Caki2 (cell line): Measurements from ENCODE around the gene DHX35. TPM values are rescaled to one million over a fixed set of nuclear protein-coding genes. Genes with fewer than 3 reads are reported as not detected.
"Not testable (repeated sequence)": the region's sequence is repeated elsewhere in the genome, so short reads cannot be mapped to it uniquely, and the experiment has no call there.

Source experiments
- DNase-seq: peaks from one replicate; pipeline ENCODE4 v3.0.0-alpha.2; 2015; ENCODE audit warnings: low read depth
- in situ Hi-C: cut with HindIII; loops from 2 replicates; pipeline ENCODE4 v1.10.0; 2016; ENCODE audit warnings: low sequenced_read_pairs, low pct_unique_long_range_greater_than_20kb, mixed read lengths
- total RNA-seq: library from RNA; depleted of rRNA; stranded (reverse); fragments of >200 nt; shearing (Covaris generic); gene quantifications from 2 replicates; pipeline ENCODE4 v1.2.3, GENCODE V29; 2014; ENCODE audit warnings: low replicate concordance

Gene DHX35
- total RNA-seq, 1 experiment from 2014 or later: 14.9 TPM

DNA sequence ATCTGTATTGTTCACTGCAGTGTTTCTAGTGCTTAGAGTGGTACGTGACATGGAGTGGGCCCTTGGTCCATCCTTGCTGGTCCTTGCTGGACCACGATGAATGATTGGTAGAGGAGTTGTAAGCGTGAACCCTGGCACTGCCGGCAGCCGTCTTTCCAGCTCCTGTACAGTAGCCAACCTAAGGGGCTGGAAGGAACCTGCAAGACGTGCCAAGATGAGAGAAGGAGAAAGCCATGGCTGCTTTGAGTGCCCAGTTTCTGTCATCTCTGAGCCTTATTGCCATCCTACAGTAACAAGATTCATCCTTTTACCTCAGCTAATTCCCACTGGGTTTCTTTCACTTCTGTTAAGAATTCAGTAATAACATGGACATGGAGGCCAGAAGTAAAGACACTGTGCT lies 5.9 kb downstream of the DHX35 start:
- DNase-seq: no peak
- in situ Hi-C loops: no loop called here

GRCh38 chr20:38969708-38970107 lies 7.6 kb downstream of the DHX35 start:
- no peak for DNase-seq
- in situ Hi-C loops: no loop called here

DNA sequence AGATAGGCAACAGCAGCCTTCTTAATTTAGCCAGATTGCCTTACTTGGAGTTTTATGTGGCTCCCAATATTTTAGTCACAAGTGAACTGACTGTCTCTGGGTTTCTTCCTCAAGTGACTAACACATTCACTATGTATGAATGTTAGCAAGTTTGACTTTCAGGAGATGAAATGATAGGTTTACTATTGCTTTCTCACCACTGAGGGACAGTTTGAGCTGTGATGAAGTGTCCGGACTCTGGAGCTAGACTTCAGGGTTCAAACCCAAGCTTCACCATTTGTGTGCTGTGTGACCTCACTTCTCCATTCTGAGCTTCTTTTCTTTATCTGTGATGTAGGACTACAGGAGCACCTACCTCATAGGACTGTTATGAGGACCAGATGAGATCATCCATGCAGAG lies 8.2 kb downstream of the DHX35 start:
- DNase-seq: no peak
- in situ Hi-C loops: no loop called here

- no peak for DNase-seq
- in situ Hi-C loops: no loop called here
These were observed 11.0 kb downstream of the DHX35 start for GRCh38 chr20:38973107-38973506.

DNA sequence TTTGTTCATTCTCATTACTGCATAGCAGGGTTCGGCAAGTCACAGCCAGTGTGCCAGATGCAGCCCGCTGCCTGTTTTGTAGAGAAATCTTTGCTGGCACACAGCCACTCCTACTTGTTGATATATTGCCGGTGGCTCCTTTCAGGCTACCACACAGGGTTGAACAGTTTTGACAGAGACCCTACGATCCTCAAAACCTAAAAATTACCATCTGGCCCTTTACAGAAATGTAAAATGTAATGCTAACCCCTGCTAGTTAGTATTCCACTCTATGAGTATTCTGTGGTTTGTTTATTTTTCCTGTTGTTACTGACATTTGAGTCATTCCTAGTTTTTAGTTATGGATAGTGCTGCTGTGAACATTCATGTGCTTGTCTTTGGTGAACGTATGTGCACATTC lies 11.5 kb downstream of the DHX35 start:
- no peak for DNase-seq
- in situ Hi-C loops: no loop called here

GRCh38 chr20:38975539-38976120 lies 13.5 kb downstream of the DHX35 start:
- DNase-seq: no peak
- in situ Hi-C loops: no loop called here

- no peak for DNase-seq
- in situ Hi-C loops: no loop called here
These were observed 17.3 kb downstream of the DHX35 start for GRCh38 chr20:38979434-38979833.

DNA sequence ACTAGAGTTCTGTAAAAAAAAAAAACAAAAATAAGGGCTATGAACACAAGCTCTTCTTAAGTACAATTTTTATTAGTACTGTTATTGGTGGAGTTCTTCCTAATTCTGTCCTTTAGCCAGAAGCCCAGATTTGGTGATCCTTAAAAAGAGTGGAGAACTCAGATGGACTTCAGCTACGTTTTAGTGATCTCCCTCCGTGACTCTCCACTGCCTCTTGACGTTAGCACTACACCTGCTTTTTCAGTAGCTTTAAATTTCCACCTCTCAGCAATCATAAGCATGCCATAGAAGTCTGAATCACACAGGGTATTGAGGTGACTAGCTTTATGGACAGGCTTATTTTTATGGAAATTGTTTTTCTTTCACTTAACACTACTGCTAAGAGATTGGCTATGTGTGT lies 17.7 kb downstream of the DHX35 start:
- in situ Hi-C loops: no loop called here
- DNase-seq: no peak

- in situ Hi-C loops: no loop called here
- DNase-seq: no peak
These were observed 20.1 kb downstream of the DHX35 start for GRCh38 chr20:38982291-38982690.

DNA sequence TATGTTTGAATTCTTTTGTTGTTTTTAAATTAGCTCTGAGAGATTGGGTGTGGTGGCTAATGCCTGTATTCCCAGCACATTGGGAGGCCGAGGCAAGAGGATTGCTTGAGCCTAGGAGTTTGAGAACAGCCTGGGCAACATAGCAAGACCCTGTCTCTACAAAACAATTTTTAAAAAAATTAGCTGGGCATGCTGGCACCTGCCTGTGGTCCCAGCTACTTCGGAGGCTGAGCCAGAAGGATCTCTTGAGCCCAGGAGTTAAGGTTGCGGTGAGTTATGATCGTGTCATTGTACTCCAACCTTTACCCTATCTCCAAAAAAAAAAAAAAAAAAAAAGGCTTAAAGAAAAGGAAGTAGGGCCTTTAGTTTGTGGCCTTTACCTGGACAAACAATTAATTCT lies 22.9 kb downstream of the DHX35 start:
- peak; percentile 3 for DNase-seq
- in situ Hi-C loops: no loop called here

GRCh38 chr20:38985603-38986170 lies 23.5 kb downstream of the DHX35 start:
- in situ Hi-C loops: no loop called here
- peak; percentile 50 for DNase-seq

- in situ Hi-C loops: no loop called here
- DNase-seq: no peak
These were observed 24.5 kb downstream of the DHX35 start for GRCh38 chr20:38986663-38987062.

- in situ Hi-C loops: no loop called here
- DNase-seq: no peak
These were observed 25.6 kb downstream of the DHX35 start for GRCh38 chr20:38987777-38988176.

DNA sequence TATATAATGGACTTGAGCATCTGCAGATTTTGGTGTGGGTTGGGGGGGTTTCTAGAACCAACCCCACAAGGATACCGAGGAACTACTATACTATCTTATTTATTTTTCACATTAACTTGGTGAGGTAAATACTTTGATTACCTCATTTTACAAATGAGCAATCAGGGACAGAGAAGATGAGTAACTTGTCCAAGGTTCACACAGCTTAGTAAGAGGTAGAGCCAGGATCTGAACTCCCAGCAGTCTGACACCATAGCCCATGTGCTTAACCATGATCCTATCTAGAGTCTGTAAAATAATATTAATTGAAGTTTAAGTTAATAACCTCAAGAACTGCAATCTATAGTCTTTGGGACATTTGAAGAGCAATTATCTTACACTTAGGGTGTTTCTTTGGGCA lies 28.6 kb downstream of the DHX35 start:
- no peak for DNase-seq
- in situ Hi-C loops: no loop called here

DNA sequence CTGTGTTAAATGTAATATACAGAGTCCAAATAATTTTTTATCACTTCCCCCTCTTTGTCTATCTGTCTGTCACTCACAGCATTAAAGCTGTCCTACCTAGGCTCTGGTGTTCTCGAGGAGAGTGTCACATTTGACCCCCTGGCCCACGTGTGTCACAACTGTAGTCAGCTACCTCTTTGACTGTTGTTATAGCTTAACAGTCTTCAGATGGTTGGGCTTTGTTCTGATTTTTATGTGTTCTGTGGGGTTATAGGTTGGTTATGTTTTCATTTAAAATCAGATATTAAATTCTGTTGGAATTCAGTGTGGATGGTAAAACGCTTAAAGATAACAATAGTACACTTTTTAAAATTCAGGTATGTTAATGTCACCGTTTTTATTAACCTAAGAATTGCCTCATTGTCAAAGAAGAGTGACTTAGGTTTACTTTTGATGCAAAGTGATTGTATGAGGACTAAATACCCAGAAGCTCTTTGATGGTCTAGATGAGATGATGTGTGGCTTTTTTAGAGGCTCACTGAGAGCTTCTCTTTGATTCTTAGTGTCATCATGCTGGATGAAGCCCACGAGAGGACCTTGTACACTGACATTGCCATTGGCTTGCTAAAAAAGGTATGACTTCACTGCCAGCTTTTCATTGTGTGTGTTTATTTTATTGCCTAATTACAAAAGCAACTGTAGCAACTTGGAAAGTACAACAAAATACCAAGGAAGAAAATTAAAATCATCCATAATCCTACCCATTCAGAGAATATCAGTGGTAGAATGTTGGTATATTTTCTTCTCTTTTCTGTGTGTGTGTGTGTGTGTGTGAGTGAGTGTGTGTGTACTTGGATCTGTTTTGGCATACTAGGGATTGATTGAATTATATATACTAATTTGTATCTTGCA lies 29.9 kb downstream of the DHX35 start:
- no peak for DNase-seq
- in situ Hi-C loops: no loop called here

GRCh38 chr20:38995536-38996044 lies 33.4 kb downstream of the DHX35 start:
- DNase-seq: no peak
- in situ Hi-C loops: no loop called here

GRCh38 chr20:38996866-38997265 lies 34.7 kb downstream of the DHX35 start:
- in situ Hi-C loops, DNase-seq: not testable (repeated sequence)

- in situ Hi-C loops: no loop called here
- no peak for DNase-seq
These were observed 35.5 kb downstream of the DHX35 start for GRCh38 chr20:38997622-38998021.

GRCh38 chr20:38999217-38999616 lies 37.1 kb downstream of the DHX35 start:
- DNase-seq: no peak
- in situ Hi-C loops: no loop called here
